ENCODE results near the gene CNTD1. TPM values are rescaled to one million over a fixed set of nuclear protein-coding genes. Genes with fewer than 3 reads are reported as not detected.

CNTD1 gene
- total RNA-seq, 1 experiment from 2014 or later = not detected

GRCh38 chr17:42772945-42773289, 25.7 kb upstream of the CNTD1 start:
- intact Hi-C loops (cut with micrococcal nuclease) = no loop called here
- peak overlapping the region; percentile 87 for H3K4me3 Mint-ChIP-seq (ENCODE audit: unreplicated experiment)
- TF ChIP-seq CTCF (IDR thresholded peaks at IDR 0.05; ENCODE audit: unreplicated experiment) = no peak
- BruUV-seq (replicated peaks) = TSS peak; percentile 81
- H3K9me3 Mint-ChIP-seq (ENCODE audit: unreplicated experiment) = no peaks in the 10 kb centered on the region
- DNase-seq (ENCODE audit: unreplicated experiment) = no peak
- no peaks in the 10 kb centered on the region for H3K27me3 Mint-ChIP-seq (ENCODE audit: insufficient read depth, unreplicated experiment)
- H3K36me3 Mint-ChIP-seq (ENCODE audit: insufficient read depth, unreplicated experiment) = peaks cover 15% of the 10 kb centered on the region
- peaks cover 8% of the 10 kb centered on the region for H3K4me1 Mint-ChIP-seq (ENCODE audit: insufficient read depth, unreplicated experiment)
- POLR2A ChIA-PET = interaction anchor here (0.6 to 3.5 kb wide), 35 partner anchors 9 to 1077 kb away, joined by 3 to 31 read pairs (median 5); partner anchors contain the start of genes BECN1, CAVIN1, CNTD1 and COA3
- CTCF ChIA-PET = interaction anchor here (1.0 to 2.9 kb wide), 3 partner anchors 9 to 156 kb away, joined by 3 to 14 read pairs (median 6); no protein-coding TSS in a partner anchor
- H3K27ac Mint-ChIP-seq (ENCODE audit: low read depth, unreplicated experiment) = peak overlapping the region; percentile 89

GRCh38 chr17:42773290-42774035, 25.2 kb upstream of the CNTD1 start, which contains the start of gene VPS25:
Gene VPS25 (plus strand): TSS chr17:42773449. CDS start chr17:42773476, 27 bp downstream.
- Mint-ChIP-seq H3K4me1 (ENCODE audit: insufficient read depth, unreplicated experiment) (peaks cover 8% of the 10 kb centered on the region), H3K4me3 (ENCODE audit: unreplicated experiment) (peak within 1 kb of the TSS; percentile 87), H3K27me3 (ENCODE audit: insufficient read depth, unreplicated experiment) (no peaks in the 10 kb centered on the region), H3K9me3 (ENCODE audit: unreplicated experiment) (no peaks in the 10 kb centered on the region), H3K36me3 (ENCODE audit: insufficient read depth, unreplicated experiment) (peaks cover 20% of the 10 kb centered on the region), H3K27ac (ENCODE audit: low read depth, unreplicated experiment) (peak within 1 kb of the TSS; percentile 89)
- POLR2A ChIA-PET = interaction anchor here (0.6 to 3.5 kb wide), 42 partner anchors 9 to 1077 kb away, joined by 3 to 31 read pairs (median 4); partner anchors contain the start of genes BECN1, CAVIN1, CNTD1 and COA3
- TSS peak; percentile 65 for BruUV-seq (replicated peaks)
- TF ChIP-seq CTCF (IDR thresholded peaks at IDR 0.05; ENCODE audit: unreplicated experiment) = no peak
- CTCF ChIA-PET = interaction anchor here (0.7 to 2.9 kb wide), 5 partner anchors 10 to 195 kb away, joined by 3 to 14 read pairs (median 4); partner anchors contain the start of gene PSMC3IP
- intact Hi-C loops (cut with micrococcal nuclease) = no loop called here
- DNase-seq (ENCODE audit: unreplicated experiment) = peak; percentile 84

DNA sequence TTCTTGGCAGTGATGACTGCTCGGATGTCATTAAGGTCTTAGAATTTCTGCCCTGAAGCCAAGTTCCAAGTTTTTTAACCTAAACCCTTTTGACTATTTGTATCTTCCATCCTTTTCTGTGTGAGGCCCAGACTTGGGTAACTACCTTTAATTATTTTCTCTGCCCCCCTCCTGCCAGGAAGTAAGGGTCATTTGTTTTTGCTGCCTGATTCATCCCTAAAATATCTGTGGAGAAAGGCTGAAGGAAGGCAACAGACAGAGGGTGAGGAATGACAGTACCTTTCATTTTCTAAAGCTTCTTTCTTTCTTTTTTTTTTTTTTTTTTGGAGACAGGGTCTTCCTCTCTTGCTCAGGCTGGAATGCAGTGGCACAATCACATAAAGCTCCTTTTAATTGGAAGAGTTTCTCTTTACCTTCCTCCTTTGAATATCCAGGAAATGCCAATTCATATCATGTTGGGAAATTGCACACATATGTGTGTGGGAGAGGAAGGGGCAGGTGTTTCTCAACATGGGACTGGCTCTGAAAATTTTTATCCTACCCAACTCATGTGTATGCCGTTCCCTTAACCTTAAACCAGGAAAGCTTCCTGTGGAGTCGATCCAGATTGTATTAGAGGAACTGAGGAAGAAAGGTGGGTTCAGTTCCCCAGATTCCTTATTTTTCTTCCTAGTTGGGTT, 24.5 kb upstream of the CNTD1 start:
- intact Hi-C loops (cut with micrococcal nuclease) = no loop called here
- BruUV-seq (replicated peaks) = no TSS peak
- Mint-ChIP-seq H3K27me3 (ENCODE audit: insufficient read depth, unreplicated experiment) (no peaks in the 10 kb centered on the region), H3K27ac (ENCODE audit: low read depth, unreplicated experiment) (peak overlapping the region; percentile 89), H3K36me3 (ENCODE audit: insufficient read depth, unreplicated experiment) (peaks cover 25% of the 10 kb centered on the region), H3K4me1 (ENCODE audit: insufficient read depth, unreplicated experiment) (peaks cover 8% of the 10 kb centered on the region), H3K9me3 (ENCODE audit: unreplicated experiment) (no peaks in the 10 kb centered on the region), H3K4me3 (ENCODE audit: unreplicated experiment) (peak overlapping the region; percentile 87)
- POLR2A ChIA-PET = interaction anchor here (0.6 to 3.5 kb wide), 22 partner anchors 8 to 757 kb away, joined by 3 to 31 read pairs (median 6); partner anchors contain the start of genes BECN1, CNTD1, COA3 and DNAJC7
- CTCF ChIA-PET = interaction anchor here (0.7 to 2.9 kb wide), 3 partner anchors 11 to 196 kb away, joined by 3 to 14 read pairs (median 4); partner anchors contain the start of gene PSMC3IP
- no peak for TF ChIP-seq CTCF (IDR thresholded peaks at IDR 0.05; ENCODE audit: unreplicated experiment)
- peak; percentile 37 for DNase-seq (ENCODE audit: unreplicated experiment)

Measured in MCF 10A (cell line).